Adipose tissue (tissue), 3 donors: ENCODE results near the gene UTP14C. TPM values are rescaled to one million over a fixed set of nuclear protein-coding genes. Genes with fewer than 3 reads are reported as not detected.

Source experiments
- H3K27ac ChIP-seq: one replicate; pipeline ENCODE4 v1.5.1; 2013; ENCODE audit warnings: low read depth, low read length
- WGBS, 3 donors: extraction: QIAGEN DNeasy Blood & Tissue Kit; methylation state at CpG; one replicate each; pipeline ENCODE4 v1.1.7; 2013; 5-methylcytosine and 5-hydroxymethylcytosine counted together
- polyA plus RNA-seq, 3 donors: library from polyadenylated mRNA; stranded (reverse); fragments of 200-250 nt; gene quantifications; one replicate each; pipeline ENCODE4 v1.2.3, GENCODE V29; 2013
- donor health status: healthy with polysubstance abuse.
- donor health status: Bipolar disorder and iron deficiency.
- donor health status: healthy.

Gene UTP14C
- polyA plus RNA-seq, 3 donors = 4.4 to 6.4 (median 4.8) TPM

DNA sequence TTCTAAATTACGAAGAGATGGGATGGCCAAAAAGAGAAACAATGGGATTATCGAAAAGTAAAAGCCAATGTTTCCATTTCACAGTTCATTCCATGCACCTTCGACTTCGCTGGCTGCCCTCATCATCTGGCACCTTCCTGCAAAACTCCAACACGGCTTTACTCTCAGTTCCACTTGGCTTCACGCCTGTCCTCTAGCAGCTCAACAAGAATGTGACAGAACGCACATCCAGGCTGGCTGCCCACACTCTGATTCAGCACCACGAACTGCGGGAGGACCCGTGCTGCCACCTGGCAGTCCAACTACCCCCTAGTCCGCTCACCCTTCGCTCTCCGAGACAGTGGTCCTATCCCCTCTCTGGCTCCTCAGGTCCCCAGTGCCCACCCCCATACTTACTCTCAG, 25.0 kb upstream of the UTP14C start:
- H3K27ac ChIP-seq = no peak overlapping the region
- WGBS, 3 donors = 36 to 77% (median 68%) methylated on average over 13 of the region's 13 CpGs

DNA sequence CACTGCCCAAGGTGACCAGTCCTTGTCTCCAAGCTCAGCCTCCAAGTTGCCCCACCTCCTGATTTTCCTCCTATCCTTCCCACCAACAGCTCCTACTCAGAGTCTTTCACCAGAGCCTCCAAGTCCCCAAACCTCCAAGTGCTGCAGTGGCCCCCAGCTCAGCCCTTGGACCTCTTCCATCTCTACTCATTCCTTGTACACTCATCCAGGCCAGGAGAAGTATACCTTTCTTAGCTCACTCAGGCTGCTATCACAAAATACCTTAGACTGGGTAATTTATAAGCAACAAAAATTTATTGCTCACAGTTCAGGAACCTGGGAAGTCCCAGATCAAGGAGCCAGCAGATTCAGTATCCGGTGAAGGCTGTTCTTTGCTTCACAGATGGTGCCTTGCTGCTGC, 24.6 kb upstream of the UTP14C start:
- 81 to 92% (median 90%) methylated on average over 1 of the region's 1 CpG for WGBS, 3 donors
- no peak overlapping the region for H3K27ac ChIP-seq

DNA sequence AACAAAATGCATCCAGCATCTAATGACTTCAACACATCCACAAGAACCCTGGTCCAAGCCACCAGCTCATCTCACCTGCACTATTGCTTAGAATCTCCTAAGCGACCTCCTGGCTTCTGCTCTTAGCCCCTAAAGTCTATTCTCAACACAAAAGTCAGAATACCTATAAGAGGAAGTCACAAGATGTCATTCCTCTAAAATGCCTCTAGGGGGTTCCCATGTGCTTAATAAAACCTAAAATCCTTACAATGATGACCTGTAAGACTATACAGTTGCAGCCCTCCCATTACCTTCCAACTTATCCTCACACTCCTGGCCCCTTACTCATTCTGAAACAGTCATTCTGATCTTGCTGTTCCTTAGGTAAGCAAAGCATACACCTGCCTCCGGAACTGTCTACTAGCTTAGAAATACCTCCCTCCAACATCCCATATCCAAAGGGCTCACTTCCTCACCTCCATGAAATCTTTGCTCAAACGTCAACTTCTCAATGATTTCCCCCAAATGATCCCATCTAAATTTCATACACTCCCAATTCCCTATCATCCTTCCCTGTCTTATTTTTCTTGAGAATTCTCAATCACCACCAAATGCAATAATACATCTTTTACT, 23.3 kb upstream of the UTP14C start:
- 47 to 50% (median 50%) methylated on average over 3 of the region's 3 CpGs for WGBS, 3 donors
- H3K27ac ChIP-seq = no peak overlapping the region

DNA sequence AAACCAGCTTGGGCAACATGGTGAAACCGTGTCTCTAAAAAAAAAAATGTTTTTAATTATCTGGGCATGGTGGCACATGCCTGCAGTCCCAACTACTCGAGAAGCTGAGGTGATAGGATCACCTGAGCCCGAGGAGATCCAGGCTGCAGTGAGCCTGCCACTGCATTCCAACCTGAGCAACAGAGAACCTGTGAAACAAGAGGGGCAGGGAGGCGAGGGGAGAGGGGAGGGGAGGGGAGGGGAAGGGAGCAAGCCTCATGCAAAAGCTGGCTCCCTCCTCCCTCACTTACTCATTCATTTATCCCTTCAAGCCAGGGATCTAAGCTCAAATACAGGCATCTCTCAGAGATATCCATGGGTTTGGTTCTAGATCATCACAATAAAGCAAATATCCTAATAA, 22.1 kb upstream of the UTP14C start:
- WGBS, 3 donors = 68 to 86% (median 68%) methylated on average over 3 of the region's 4 CpGs
- no peak overlapping the region for H3K27ac ChIP-seq

DNA sequence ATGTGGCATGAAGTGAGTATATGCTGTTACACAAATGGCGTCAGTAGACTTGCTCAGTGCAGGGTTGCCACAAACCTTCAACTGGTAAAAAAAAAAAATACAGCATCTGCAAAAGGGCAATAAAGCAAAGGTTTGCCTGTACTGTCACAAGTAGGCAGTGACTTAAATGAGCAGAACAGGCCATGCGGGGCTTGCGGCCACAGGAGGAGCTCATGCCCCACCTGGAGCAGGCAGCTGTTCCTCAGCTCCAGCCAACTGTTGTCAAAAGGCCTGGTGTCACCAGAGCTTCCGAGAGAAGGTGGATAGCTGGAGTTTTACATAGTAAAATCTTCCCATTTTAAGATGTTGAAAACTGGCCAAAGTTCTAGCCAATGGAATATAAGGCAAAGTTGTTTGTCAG, 20.9 kb upstream of the UTP14C start:
- H3K27ac ChIP-seq = no peak overlapping the region
- 79 to 86% (median 81%) methylated on average over 4 of the region's 4 CpGs for WGBS, 3 donors

DNA sequence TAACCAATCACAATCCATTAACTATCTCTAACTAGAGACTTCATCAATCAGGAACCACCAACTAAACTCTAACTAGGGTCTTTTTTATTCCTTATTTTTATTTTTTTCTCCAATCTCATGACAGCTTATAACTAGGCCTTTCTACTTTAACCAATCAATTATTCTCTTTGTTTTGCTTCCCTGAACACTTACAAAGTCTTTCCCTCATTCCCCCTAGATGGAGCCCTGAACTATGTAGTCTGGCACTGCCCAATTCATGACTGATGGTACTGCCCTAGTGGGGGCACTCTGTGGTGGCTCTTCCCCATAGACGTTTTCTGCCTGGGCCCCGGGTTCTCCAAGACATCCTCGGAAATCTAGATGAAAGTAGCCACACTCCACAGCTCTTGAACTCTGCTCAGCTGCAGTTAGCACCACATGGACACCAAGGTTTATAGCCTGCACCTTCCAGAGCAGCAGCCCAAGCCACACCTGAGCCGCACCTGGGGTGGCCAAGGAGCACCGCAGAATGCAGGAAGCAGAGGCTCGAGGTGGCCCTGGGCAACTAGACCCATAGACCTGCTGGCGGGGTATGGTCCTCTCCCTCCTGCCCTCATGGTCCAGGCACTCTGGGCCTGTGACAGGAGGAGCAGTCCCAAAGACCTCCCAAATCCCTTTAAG, 19.9 kb upstream of the UTP14C start:
- WGBS, 3 donors = 80 to 90% (median 82%) methylated on average over 7 of the region's 7 CpGs
- H3K27ac ChIP-seq = no peak overlapping the region

DNA sequence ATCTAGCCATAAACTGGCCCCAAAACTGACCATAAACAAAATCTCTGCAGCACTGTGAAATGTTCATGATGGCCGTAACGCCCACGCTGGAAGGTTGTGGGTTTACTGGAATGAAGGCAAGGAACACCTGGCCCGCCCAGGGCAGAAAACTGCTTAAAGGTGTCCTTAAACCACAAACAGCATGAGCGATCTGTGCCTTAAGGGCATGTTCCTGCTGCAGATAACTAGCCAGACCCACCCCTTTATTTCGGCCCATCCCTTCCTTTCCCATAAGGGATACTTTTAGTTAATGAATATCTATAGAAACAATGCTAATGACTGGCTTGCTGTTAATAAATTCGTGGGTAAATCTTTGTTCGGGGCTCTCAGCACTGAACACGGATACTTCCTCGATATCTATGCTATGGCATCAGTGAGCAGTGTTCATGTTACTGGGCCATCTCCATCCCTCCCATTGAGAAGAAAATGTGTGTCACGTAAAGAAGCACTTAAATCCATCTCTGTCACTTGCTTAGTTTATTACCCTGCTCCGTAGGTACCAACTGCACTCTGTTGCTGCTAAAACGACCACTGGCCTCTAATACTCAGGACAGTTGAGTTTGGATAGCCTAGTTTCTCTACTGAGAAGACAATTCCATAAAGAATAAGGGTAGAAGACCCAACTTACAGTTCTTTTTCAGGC, 18.5 kb upstream of the UTP14C start:
- H3K27ac ChIP-seq = no peak overlapping the region
- 91 to 93% (median 92%) methylated on average over 13 of the region's 13 CpGs for WGBS, 3 donors

DNA sequence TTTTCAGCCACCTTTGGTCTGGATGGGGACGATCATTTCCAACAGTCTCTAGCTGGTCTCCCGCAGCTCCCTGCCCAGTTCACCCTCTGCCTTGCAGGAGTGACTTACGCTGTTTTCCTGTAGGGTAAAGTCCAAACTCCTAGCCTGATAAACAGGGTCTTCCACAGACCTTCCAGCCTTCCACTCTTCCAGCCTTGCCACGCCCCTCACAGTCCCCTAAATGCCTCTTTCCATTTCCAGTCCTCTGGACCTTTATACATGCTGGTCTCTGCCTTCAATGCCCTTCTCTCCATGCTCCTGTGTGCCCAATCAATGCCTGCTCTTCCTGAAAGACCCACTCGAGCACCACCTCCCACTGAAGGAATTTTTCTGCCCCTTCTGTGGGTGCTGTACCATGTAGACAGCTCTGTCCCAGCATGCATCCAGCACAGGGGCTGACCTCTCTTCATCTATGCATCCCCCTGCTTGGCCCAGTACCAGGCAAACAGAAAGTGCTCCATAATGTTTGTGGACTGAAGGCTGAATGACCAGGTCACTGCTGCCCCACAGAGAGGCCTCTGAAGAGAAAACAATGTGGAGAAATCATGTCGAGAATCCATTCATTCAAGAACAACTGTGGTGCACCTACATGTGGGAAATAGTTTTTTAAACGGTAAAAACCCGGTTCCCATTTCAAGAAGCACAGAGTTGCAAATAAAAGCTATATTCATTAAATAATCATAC, 17.8 kb upstream of the UTP14C start:
- H3K27ac ChIP-seq = no peak overlapping the region
- 84 to 86% (median 85%) methylated on average over 8 of the region's 8 CpGs for WGBS, 3 donors

DNA sequence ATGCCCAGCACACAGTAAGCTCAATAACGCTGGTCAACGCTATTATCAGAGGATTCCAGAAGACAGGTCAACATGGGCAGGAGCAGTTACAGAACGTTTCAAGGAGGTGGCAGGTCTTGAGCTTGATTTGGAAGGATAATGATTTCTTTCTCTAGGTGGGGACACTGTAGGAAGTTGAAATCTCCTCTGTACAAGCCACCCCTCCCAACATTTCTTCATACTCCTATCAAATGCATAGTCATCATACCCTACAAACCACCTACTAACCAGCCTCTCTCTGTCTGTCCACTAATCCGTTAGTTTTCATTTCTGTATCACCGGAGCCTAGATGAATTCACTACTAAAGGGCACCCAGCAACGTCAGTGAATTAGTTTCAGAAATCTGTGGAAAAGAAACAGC, 14.5 kb upstream of the UTP14C start:
- 55 to 64% (median 63%) methylated on average over 6 of the region's 6 CpGs for whole genome bisulfite sequencing, 3 donors
- H3K27ac ChIP-seq = no peak overlapping the region

DNA sequence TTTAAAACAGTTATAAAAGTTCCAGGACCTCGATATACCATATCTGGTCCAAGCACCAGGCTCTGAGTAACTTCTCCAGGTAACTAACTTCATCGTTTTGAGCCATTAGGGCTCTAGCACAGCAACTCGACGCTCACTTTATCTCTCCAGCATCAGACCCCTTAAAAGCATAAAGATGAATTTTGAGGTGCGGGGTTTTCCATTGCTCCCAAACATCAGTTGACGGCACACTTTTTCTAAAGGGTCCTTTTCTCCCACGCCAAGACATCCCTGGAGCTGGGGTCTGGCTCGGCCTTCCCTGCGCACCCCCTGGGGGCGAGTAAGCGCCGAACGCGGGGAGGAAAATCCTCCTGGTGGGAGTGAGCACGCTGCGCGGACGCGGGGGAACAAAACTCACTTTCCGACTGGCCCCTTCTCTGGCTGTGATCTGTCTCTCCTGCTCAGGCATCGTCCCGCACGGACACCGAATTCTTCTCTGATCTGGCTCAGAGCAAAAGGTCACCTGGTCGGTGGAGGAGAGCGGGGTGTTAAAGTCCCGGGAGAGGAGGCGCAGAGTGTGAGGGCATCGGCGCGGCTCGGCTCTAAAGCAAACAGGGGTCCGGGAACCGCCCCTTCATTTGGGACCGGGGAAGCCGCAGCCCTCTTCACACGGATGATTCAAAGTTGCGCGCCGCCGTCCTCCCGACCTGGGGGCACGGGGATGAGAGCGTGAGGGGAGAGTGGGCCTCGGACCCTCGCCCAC, 13.4 kb upstream of the UTP14C start, which contains the start of gene ATP7B:
TSS of gene ATP7B (minus strand) at position 561 of the 742 bp plus-strand sequence. CDS start at position 448, 113 bp downstream.
- WGBS, 3 donors = 2 to 5% (median 3%) methylated on average over 46 of the region's 46 CpGs
- no peak within 1 kb of the TSS for H3K27ac ChIP-seq

DNA sequence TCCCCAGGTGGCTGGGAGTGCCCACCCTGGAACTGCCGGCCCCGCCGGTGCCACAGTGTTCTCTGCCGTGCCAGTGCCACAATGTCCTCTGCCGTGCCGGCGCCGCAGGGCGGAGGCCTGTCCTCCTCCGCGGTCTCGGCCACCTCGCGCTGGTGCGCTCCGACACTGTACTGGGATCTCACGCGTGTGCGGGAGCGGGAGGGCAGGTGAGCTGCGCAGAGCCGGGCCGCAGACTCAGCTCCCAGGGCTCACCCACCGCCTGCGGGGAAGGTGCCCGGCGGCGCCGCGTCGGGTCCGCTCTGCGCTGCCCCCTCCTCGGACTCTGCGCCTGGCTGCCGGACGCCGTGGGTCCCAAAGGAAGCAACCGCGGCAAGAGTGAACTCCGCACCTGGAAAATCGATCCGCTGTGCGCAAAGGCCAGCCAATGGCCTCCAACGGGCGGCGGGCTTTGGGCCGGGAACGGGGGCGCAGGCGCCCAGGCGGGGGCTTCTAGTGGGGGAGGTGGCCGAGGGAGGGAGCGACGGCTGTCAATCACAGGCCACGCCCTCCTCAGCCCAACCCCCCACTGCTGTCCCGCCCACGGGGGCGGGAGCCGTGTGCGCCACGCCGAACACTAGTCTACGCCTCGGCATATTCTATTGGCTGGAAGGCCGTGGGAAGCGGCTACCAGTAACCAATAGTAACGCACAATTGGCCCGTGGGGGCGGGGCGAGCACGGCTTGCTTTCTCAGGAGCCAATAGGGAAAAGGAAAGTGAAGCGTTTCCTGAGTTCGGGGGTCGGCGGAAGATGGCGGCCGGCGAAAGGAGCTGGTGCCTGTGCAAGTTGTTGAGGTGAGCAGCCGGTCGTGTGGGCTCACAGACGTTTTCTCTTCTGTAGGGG, 12.6 kb upstream of the UTP14C start, which contains the start of gene ALG11:
TSS of gene ALG11 (plus strand) at position 767 of the 880 bp plus-strand sequence. CDS start at position 788, 21 bp downstream.
- 0% methylated on average over 78 to 82 of the region's 82 CpGs for WGBS, 3 donors
- no peak within 1 kb of the TSS for H3K27ac ChIP-seq

DNA sequence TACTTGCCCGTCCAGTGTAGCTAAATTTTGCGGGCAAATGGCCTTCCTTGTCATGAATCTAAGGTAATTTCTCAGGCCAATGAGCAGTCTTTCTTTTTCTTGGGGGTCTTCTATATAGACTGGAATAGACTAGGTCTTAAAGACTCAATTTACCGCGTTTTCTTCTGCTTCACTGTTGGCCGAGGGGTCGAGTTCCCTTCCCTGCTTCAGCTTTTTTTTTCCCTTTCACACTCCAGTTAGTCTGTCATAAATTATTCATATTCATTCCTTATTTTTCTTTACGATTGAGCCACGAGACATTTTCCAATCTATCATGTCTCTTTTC, 12.0 kb upstream of the UTP14C start:
- 1% methylated on average over 8 of the region's 8 CpGs for WGBS, 3 donors
- H3K27ac ChIP-seq = no peak overlapping the region

DNA sequence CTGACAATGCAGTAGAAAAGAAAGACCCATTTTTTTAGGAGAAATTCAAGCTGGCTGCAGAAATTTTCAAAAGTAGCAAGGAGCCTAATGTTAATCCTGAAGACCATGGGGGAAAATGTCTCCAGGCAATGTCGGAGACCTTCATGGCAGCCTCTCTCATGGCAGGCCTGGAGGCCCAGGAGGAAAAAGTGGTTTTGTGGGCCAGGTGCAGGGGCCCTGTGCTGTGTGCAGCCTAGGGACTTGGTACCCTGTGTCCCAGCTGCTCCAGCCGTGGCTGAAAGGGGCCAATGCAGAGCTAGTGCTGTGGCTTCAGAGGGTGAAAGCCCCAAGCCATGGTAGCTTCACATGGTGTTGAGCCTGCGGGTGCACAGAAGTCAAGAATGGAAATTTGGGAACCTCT, 8.2 kb upstream of the UTP14C start:
- no peak overlapping the region for H3K27ac ChIP-seq
- WGBS, 3 donors = 95 to 99% (median 98%) methylated on average over 3 of the region's 3 CpGs

DNA sequence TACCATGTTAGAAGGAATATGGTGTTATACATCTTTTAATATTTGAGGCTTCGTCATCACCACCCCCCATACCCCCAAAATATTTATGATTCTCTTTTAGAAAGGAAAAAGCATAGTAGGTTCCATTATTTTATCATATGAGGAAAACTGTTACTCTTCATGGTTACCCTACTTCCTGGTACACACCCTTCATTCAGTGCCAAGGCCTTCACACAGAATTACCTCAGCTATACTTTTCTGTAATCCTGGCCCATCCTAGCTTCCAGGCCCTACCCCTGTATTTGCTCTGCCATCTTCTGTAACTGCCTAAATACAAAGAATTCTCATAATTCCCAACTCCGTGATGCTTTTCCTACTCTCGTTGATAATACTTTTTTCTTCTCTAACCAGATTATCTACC, 4.3 kb upstream of the UTP14C start:
- 97 to 99% (median 98%) methylated on average over 3 of the region's 3 CpGs for WGBS, 3 donors
- H3K27ac ChIP-seq = no peak overlapping the region

DNA sequence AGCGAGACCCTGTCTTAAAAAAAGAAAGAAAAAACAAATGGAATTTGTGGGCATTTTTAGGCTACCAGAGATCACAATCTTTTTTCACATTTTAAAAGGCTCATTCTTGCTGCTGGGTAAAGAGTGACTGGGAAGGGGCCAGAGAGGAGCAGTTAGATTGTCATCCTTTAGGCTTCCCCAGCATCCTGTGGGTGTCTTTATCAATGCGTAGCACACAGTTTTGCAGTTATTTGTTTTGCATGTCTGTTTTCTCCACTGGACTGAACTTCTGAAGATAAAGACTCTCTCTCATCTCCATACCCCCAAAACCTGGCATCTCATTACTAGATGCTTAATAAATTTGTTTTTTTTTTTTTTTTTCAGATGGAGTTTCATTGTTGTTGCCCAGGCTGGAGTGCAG, 2.1 kb upstream of the UTP14C start:
- WGBS, 3 donors = 94 to 100% (median 96%) methylated on average over 2 of the region's 2 CpGs
- no peak overlapping the region for H3K27ac ChIP-seq

DNA sequence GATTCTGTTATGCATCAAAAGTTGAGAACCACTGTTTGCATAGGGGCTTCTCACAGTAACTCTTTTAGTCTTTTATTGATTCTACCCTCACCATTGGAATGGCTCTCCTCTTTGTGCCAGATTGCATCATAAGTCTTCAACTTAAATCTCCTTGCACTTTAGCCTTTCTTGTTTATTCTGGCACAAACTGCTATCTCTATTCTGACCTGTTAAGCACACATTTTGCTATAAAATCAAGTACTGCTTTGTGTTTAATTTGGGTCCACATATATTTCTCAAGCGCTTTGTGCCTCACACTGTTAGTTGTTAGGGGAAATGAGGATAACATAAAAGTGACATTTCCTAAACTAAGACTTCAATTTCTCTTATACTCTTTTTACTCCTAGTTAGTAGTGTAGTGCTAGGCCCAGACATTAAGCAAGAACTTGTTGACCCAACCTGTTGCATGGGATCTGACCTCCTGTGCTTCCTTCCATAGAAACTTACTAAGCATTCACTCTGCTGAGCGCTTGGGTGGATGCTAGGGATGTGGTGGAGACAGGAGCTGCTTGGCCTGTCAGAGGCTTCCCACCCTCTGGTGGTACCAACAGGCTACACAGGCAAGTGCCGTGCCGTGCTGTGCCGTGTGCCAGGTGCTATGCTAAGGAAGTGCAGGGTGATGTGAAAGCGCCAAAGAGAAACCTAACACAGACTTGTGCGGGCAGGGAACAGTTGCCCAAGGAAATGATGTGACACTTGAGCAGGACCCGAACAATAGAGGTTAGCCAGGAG, 1.2 kb downstream of the UTP14C start:
- no peak overlapping the region for H3K27ac ChIP-seq
- WGBS, 3 donors = 86 to 97% (median 96%) methylated on average over 8 of the region's 8 CpGs

DNA sequence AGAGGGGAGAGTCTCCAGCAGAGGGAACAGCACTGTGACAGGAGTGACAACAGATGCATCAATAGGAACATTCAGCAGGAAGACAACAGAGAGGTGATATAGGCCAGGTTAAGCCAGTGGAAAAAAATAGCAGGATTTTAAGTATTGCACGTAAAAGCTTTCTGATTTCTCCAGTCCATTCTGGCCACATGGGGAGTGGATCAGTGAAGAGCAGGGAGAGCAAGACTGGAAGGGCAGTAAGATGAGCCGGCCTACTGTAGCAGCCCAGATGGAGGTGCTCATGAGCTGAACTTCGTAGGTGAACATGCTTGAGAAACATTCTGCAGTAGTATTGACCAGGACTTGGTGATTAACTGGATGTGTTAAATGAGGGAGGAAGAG, 1.7 kb downstream of the UTP14C start:
- H3K27ac ChIP-seq = no peak overlapping the region
- WGBS, 3 donors = 91 to 98% (median 95%) methylated on average over 3 of the region's 3 CpGs
